Glutamatergic neuron (in vitro differentiated cells): ENCODE measurements around the gene BATF. TPM values are rescaled to one million over a fixed set of nuclear protein-coding genes. Genes with fewer than 3 reads are reported as not detected.
A peak's percentile ranks its signal among the peaks of the same experiment; 100 is the strongest.

Experiments used
- DNase-seq: peaks from one replicate; pipeline ENCODE4 v3.0.0; 2022
- H3K27ac Mint-ChIP-seq: one replicate; pipeline ENCODE4 v1.8.0; 2020; ENCODE audit warnings: mild to moderate bottlenecking, mixed read lengths, inconsistent platforms; ENCODE audit not compliant: unreplicated experiment
- H3K27me3 Mint-ChIP-seq: one replicate; pipeline ENCODE4 v1.8.0; 2020; ENCODE audit warnings: mild to moderate bottlenecking, moderate library complexity, mixed read lengths, inconsistent platforms; ENCODE audit not compliant: unreplicated experiment
- H3K36me3 Mint-ChIP-seq: one replicate; pipeline ENCODE4 v1.8.0; 2020; ENCODE audit warnings: mild to moderate bottlenecking, mixed read lengths, inconsistent platforms; ENCODE audit not compliant: unreplicated experiment
- H3K4me1 Mint-ChIP-seq: one replicate; pipeline ENCODE4 v1.8.0; 2020; ENCODE audit warnings: mild to moderate bottlenecking, low read depth, mixed read lengths, inconsistent platforms; ENCODE audit not compliant: unreplicated experiment
- H3K4me3 Mint-ChIP-seq: one replicate; pipeline ENCODE4 v1.8.0; 2020; ENCODE audit warnings: mild to moderate bottlenecking, mixed read lengths, inconsistent platforms; ENCODE audit not compliant: unreplicated experiment
- H3K9me3 Mint-ChIP-seq: one replicate; pipeline ENCODE4 v1.8.0; 2020; ENCODE audit warnings: mild to moderate bottlenecking, moderate library complexity, mixed read lengths, inconsistent platforms; ENCODE audit not compliant: unreplicated experiment
- total RNA-seq: library from RNA; stranded (reverse); fragmentation: NEBNext Ultra II Directional; extraction: Animal tissue kit (Norgen Biotek cat#: 25700); gene quantifications from one replicate; pipeline ENCODE4 v1.2.1, GENCODE V29; 2021; ENCODE audit not compliant: unreplicated experiment
- TF ChIP-seq, protein P1 (sequence below): fragments of 200-600 bp; sonication (generic); IDR thresholded peaks from one replicate; pipeline ENCODE4 v1.5.0; 2021; ENCODE audit not compliant: partially characterized antibody, unreplicated experiment

Gene BATF
- total RNA-seq, 1 donor from 2014 or later, result not detected

DNA sequence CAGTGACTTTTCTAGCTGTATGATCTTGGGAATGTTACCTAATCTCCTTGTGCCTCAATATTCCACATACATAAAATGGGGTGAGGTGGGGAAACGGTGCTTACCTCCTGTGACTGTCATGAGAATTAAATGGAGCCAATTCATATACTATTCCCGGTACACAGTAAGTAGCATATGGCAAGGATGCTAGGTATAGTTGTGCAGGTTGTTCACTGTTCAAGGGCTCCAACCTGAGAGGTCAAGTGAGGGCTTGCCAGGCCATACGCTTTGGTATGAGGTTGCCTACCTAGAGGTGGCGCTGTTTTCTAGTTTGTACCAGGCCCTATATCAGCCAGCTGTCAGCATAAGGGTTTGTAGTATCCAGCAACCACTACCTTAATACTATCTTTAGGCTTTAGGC, 3.6 kb upstream of the BATF start:
- Mint-ChIP-seq H3K27me3 (no peaks in the 10 kb centered on the region), H3K9me3 (no peaks in the 10 kb centered on the region), H3K4me3 (no peak overlapping the region), H3K4me1 (no peaks in the 10 kb centered on the region), H3K27ac (no peak overlapping the region), H3K36me3 (no peaks in the 10 kb centered on the region)
- TF ChIP-seq, protein P1, sequence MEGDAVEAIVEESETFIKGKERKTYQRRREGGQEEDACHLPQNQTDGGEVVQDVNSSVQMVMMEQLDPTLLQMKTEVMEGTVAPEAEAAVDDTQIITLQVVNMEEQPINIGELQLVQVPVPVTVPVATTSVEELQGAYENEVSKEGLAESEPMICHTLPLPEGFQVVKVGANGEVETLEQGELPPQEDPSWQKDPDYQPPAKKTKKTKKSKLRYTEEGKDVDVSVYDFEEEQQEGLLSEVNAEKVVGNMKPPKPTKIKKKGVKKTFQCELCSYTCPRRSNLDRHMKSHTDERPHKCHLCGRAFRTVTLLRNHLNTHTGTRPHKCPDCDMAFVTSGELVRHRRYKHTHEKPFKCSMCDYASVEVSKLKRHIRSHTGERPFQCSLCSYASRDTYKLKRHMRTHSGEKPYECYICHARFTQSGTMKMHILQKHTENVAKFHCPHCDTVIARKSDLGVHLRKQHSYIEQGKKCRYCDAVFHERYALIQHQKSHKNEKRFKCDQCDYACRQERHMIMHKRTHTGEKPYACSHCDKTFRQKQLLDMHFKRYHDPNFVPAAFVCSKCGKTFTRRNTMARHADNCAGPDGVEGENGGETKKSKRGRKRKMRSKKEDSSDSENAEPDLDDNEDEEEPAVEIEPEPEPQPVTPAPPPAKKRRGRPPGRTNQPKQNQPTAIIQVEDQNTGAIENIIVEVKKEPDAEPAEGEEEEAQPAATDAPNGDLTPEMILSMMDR, result peak; percentile 38
- DNase-seq, result no peak

DNA sequence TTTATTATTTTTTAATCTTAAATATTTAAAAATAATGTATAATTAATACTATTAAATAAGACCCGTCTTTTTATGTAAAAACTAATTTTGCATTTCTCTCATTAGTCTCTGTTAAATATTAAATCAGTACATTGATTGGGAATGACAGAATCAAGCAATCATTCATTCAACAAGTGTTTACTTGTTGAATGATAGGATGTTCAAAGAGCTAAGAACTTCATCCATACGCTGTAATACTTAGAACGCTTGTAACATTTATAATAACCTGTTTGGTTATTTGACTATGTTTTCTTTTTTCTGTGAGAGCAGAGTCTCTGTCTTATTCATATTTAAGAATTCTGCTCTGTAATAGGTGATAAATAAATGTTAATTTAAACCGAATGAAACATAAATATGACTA, 2.9 kb upstream of the BATF start:
- TF ChIP-seq, protein P1, result no peak
- Mint-ChIP-seq H3K27me3 (no peaks in the 10 kb centered on the region), H3K27ac (no peak overlapping the region), H3K36me3 (no peaks in the 10 kb centered on the region), H3K4me3 (no peak overlapping the region), H3K4me1 (no peaks in the 10 kb centered on the region), H3K9me3 (no peaks in the 10 kb centered on the region)
- DNase-seq, result no peak

DNA sequence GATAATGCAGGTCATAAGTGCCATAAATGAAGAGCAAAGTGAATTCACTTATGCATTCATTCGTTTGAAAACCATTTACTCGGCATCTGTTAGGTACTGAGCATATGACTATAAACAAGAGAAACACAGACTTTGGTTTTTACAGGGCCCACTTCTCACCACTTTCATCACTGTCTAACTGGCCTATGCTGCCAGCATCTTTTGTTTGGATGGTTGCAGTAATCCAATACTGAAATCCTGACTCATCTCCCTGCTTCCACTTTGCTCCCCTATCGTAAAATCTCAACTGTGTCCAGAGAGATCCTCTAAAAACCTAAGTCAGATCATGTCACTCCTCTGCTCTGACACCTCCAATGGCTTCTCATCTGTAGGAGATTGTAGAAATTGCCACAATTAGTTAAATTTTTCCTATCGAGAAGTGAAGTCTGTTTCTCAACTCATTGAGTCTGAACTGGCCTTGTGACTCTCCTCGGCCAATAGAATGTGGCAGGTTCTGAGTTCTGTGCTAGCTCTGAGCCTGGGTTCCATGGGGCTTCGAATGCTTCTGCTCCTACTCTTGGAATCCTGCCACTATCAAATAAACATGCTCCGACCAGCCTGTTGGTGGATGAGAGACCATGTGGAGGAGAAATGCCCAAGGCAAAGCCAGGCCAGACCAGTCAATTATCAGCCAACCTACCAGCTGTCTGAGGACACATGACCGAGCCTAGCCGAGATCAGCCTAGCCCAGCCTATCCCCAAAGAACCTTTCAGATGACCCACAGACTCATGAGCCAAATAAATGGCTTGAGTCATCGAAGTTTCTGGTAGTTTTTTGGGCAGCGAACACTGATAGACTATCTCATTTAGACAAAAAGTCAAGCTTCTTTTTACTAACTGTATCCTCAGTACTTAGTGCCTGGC, 2.2 kb upstream of the BATF start:
- Mint-ChIP-seq H3K4me3 (no peak overlapping the region), H3K27me3 (no peaks in the 10 kb centered on the region), H3K36me3 (no peaks in the 10 kb centered on the region)

DNA sequence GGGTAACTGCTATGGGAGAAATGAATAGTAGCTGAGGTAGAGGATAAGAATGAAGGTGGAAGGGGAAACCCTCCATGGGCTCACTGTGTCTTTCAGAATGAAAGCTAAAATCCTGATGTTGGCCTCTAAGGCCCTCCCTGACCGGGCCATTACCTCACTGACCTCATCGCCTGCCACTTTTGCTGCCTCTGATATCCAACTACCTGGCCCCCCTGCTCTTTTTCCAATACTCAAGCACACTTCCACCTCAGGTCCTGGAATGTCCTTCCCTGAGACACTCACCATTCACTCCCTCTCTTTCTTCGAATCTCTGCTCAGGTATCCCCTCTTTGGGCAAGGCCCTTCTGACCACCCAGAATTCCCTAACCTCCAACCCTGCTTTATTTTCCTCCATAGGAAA, 1.4 kb upstream of the BATF start:
- no peaks in the 10 kb centered on the region for H3K36me3 Mint-ChIP-seq
- H3K27ac Mint-ChIP-seq, result no peak overlapping the region
- H3K27me3 Mint-ChIP-seq, result no peaks in the 10 kb centered on the region
- H3K9me3 Mint-ChIP-seq, result no peaks in the 10 kb centered on the region
- TF ChIP-seq, protein P1, result no peak
- DNase-seq, result no peak
- H3K4me3 Mint-ChIP-seq, result no peak overlapping the region
- no peaks in the 10 kb centered on the region for H3K4me1 Mint-ChIP-seq

More for the DNA sequence above, 2.2 kb upstream of the BATF start:
- Mint-ChIP-seq H3K9me3 (no peaks in the 10 kb centered on the region), H3K27ac (no peak overlapping the region), H3K4me1 (no peaks in the 10 kb centered on the region)
- DNase-seq, result no peak
- TF ChIP-seq, protein P1, result no peak
